Activated CD4-positive, alpha-beta memory T cell treated with anti-CD3 and anti-CD28 coated beads for 36 hours (primary cell): ENCODE measurements around the gene FOCAD. TPM values are rescaled to one million over a fixed set of nuclear protein-coding genes. Genes with fewer than 3 reads are reported as not detected.

Experiments used
- CTCF ChIA-PET: fragments of 350-600 bp; sonication (Branson Sonifier 250); formaldehyde crosslinking; loops from one replicate; lab custom pipeline; 2021; ENCODE audit warnings: antibody characterized with exemption, inconsistent platforms; lab: Charles Lee
- POLR2A ChIA-PET: fragments of 350-600 bp; sonication (Branson Sonifier 250); formaldehyde crosslinking; loops from one replicate; lab custom pipeline; 2021; ENCODE audit warnings: antibody characterized with exemption; lab: Charles Lee
- DNase-seq: peaks from one replicate; pipeline ENCODE4 v3.0.0-alpha.2; 2020
- H3K27ac Mint-ChIP-seq: one replicate; pipeline ENCODE4 v1.8.0; 2021; ENCODE audit warnings: mixed read lengths
- H3K27me3 Mint-ChIP-seq: one replicate; pipeline ENCODE4 v1.8.0; 2021; ENCODE audit warnings: mixed read lengths
- H3K36me3 Mint-ChIP-seq: one replicate; pipeline ENCODE4 v1.8.0; 2021; ENCODE audit warnings: mixed read lengths
- H3K4me1 Mint-ChIP-seq: one replicate; pipeline ENCODE4 v1.8.0; 2021; ENCODE audit warnings: low read depth, mixed read lengths
- H3K4me3 Mint-ChIP-seq: one replicate; pipeline ENCODE4 v1.8.0; 2021; ENCODE audit warnings: mild to moderate bottlenecking, mixed read lengths
- H3K9me3 Mint-ChIP-seq: one replicate; pipeline ENCODE4 v1.8.0; 2021; ENCODE audit warnings: mixed read lengths
- intact Hi-C: fragments of 100-400 bp; cut with micrococcal nuclease; formaldehyde crosslinking; loops from one replicate; pipeline ENCODE4 v1.15.1; 2023
- total RNA-seq, 2 experiments: library from RNA; stranded (reverse); gene quantifications; one replicate each; pipeline ENCODE4 v1.2.3, GENCODE V29; 2021

The FOCAD gene
- total RNA-seq, 2 experiments from 2014 or later, result 35.4 to 37.1 TPM

DNA sequence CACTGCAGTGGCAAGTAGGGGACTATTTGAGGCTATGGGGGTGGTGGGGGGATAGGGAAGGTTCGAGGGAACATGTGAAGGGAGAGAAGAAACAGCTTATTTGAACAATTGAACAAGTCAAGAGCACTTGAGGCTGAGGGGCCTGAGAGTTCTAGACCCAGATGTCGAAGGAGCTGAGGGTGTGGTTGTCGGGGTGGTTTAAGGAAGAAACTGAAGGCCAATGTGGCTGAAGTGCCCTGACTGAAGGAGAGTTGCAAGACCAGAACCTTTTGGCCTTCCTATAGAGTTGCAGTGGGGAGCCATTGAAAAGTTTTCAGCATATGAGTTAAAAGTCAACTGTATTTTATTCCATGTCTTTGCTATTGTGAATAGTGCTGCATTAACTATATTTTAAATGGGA, 19.1 kb downstream of the FOCAD start:
- Mint-ChIP-seq H3K27me3 (no peaks in the 10 kb centered on the region), H3K9me3 (no peaks in the 10 kb centered on the region), H3K4me1 (peaks cover 2% of the 10 kb centered on the region), H3K4me3 (no peak overlapping the region), H3K27ac (no peak overlapping the region), H3K36me3 (no peaks in the 10 kb centered on the region)
- ChIA-PET POLR2A (no interaction called here), CTCF (interaction anchor here (0.7 kb wide), 1 partner anchor 22 kb away, joined by 3 read pairs; no protein-coding TSS in a partner anchor)
- DNase-seq, result no peak
- intact Hi-C loops, result no loop called here

DNA sequence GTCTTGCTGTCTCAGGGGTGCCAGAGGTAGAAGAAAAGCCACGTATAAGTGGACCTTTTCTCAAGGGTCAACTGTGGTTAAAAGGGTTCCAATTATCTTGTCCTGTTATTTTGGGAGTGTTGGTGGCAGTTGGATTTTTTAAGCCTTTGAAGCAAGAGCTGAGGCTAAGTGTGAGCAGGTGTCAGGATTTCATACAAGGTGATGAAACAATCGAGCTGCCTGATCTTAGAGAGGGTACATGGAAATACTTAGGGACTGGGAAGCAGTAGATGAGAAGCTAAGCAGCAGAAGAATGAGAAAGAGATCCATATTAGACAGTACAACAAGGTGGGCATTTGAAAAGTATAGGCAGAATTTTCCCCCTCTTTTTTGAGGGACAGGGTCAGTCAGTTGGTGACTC, 23.6 kb downstream of the FOCAD start:
- Mint-ChIP-seq H3K9me3 (no peaks in the 10 kb centered on the region), H3K4me3 (no peak overlapping the region), H3K4me1 (no peaks in the 10 kb centered on the region), H3K36me3 (no peaks in the 10 kb centered on the region), H3K27ac (no peak overlapping the region), H3K27me3 (no peaks in the 10 kb centered on the region)
- ChIA-PET CTCF (interaction anchor here (0.7 to 1.0 kb wide), 2 partner anchors 9 to 234 kb away, joined by 3 read pairs; no protein-coding TSS in a partner anchor), POLR2A (no interaction called here)
- intact Hi-C loops, result no loop called here
- no peak for DNase-seq

DNA sequence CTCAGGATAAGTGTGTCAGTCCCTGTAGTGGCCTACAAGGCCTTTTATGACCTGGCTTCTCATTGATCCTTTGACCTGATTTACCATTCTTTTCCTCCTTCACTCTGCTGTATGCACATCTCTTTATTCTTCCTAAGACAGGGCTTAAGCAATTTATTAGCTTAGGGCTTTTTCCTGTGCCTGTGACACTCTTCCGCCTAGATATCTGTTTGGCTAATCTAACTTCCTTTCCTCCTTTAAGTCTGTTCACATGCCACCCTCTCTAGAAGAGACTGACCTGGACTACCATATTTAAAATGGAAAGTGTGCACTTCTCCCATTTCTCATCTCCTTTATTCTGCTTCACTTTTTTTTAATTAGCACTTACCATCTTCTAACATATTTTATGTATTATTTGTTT, 29.1 kb downstream of the FOCAD start:
- Mint-ChIP-seq H3K4me3 (no peak overlapping the region), H3K9me3 (no peaks in the 10 kb centered on the region), H3K36me3 (peaks cover 14% of the 10 kb centered on the region), H3K4me1 (peaks cover 2% of the 10 kb centered on the region), H3K27me3 (no peaks in the 10 kb centered on the region), H3K27ac (no peak overlapping the region)
- no peak for DNase-seq
- ChIA-PET POLR2A (no interaction called here), CTCF (interaction anchor here (1.3 kb wide), 1 partner anchor 89 kb away, joined by 3 read pairs; no protein-coding TSS in a partner anchor)
- intact Hi-C loops, result no loop called here

DNA sequence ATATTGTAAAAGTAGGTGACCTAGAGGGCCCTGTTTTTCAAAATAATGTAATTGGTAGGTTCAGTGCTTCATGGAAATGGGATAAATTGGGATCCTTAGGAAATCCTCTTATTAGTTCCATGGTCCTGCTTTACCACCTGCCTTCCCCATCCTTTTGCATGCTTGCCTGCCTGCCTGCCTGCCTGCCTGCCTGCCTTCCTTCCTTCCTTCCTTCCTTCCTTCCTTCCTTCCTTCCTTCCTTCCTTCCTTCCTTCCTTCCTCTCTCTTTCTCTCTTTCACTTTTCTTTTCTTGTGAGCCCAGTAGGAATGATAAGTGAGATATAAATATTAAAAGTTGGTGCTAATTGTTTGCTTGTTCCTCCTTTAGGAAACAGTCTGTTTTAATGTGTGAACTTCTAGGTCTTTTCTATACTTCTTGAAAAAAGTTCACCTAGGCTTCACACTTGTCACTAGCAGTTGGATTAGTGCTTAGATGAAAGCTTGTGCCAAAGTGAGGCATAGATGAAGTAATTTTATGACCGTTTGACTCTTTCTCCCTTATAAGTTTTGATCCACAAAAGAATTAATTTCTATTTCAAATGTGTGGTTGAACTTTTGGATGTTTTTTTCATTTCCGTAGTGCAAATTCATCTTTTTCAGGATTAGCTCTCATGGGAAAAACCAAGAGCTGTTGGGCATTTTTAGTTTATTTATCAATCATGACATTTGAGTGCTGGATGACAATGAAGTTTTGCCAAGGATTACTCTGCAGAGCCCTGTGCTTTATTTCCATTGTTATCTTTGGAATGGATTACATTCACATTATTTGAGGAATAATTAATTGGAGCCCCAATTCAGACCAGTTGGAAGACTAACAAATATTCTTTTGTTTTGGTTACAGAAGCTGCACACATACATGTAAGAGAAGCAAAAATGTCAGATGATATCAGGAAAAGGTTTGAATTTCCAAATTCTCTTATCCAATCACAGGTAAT, 30.7 kb downstream of the FOCAD start:
- peaks cover 2% of the 10 kb centered on the region for H3K4me1 Mint-ChIP-seq
- no peak overlapping the region for H3K27ac Mint-ChIP-seq

DNA sequence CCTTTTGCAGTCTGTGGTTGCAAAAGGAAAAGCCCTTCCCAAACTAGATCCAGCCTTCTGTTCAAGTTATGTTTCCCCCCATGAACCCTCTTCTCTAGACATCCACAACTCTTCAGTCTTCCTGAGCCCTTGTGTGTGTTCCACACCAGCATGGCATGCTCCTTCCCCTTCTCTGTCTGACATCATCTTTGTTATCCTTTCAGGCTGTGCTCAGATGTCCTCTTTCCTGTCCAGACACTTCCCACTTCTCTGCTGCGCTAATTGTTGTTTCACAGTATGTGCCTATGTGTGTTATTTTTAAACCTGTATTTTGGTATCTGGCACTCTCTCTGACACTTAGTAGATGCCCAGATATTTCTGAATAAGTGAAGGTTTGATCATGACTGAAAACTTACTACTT, 38.2 kb downstream of the FOCAD start:
- no peak for DNase-seq
- no peaks in the 10 kb centered on the region for H3K27me3 Mint-ChIP-seq
- H3K36me3 Mint-ChIP-seq, result peaks cover 22% of the 10 kb centered on the region

More for the DNA sequence above, 30.7 kb downstream of the FOCAD start:
- Mint-ChIP-seq H3K9me3 (no peaks in the 10 kb centered on the region), H3K4me3 (no peak overlapping the region), H3K27me3 (no peaks in the 10 kb centered on the region), H3K36me3 (peaks cover 14% of the 10 kb centered on the region)
- ChIA-PET CTCF (interaction anchor here (1.2 kb wide), 1 partner anchor 170 kb away, joined by 4 read pairs; no protein-coding TSS in a partner anchor), POLR2A (no interaction called here)
- intact Hi-C loops, result no loop called here
- DNase-seq, result no peak

DNA sequence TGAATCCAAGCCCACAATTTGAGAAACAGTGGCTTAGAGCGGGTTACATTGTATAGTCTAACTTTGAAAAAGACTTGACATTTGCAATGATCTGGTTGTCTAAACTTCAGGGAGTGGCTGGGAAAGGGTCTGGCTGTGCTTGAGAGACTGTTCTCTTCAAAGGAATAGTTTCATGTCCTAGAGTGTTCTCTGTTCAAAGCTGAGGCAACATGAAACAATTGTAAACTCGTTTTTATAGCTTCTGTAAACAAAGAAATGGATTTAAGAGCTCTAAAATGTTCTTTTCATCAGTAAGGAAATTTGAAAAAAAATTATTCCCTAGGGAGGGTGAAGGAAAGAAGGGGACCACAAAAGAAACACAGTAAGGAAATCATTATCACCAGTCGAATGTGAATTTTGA, 41.6 kb downstream of the FOCAD start:
- Mint-ChIP-seq H3K4me1 (peaks cover 10% of the 10 kb centered on the region), H3K36me3 (peaks cover 19% of the 10 kb centered on the region), H3K9me3 (no peaks in the 10 kb centered on the region), H3K4me3 (no peak overlapping the region), H3K27me3 (no peaks in the 10 kb centered on the region), H3K27ac (no peak overlapping the region)
- intact Hi-C loops, result no loop called here
- ChIA-PET CTCF (interaction anchor here (0.7 kb wide), 1 partner anchor 430 kb away, joined by 4 read pairs; no protein-coding TSS in a partner anchor), POLR2A (no interaction called here)
- no peak for DNase-seq

More for the DNA sequence above, 38.2 kb downstream of the FOCAD start:
- CTCF ChIA-PET, result no interaction called here
- no peak overlapping the region for H3K27ac Mint-ChIP-seq
- intact Hi-C loops, result no loop called here
- no peaks in the 10 kb centered on the region for H3K9me3 Mint-ChIP-seq
- POLR2A ChIA-PET, result no interaction called here
- H3K4me3 Mint-ChIP-seq, result no peak overlapping the region
- H3K4me1 Mint-ChIP-seq, result peaks cover 10% of the 10 kb centered on the region

DNA sequence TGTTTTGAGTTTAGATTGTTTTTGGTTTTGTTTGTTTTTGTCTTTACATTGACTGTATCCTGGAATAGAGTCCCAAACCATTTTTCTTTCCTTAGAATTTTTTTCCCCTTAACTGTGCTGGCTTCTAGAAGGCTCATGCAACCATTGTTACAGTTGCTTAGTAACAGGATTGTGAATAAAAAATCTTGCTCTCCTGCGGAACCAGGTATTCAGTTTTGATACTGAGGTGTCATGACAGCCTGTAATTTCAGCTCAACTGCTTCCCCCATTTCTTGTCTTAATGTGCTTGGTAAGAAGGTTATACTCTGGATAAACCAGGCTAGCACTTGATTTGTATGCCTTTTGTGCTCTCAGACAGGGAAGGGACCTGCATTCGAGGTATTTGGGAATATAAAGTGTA, 42.1 kb downstream of the FOCAD start:
- no peak for DNase-seq
- H3K9me3 Mint-ChIP-seq, result no peaks in the 10 kb centered on the region
- H3K27ac Mint-ChIP-seq, result no peak overlapping the region
- ChIA-PET CTCF (no interaction called here), POLR2A (no interaction called here)
- peaks cover 10% of the 10 kb centered on the region for H3K4me1 Mint-ChIP-seq
- no peak overlapping the region for H3K4me3 Mint-ChIP-seq
- intact Hi-C loops, result no loop called here
- peaks cover 15% of the 10 kb centered on the region for H3K36me3 Mint-ChIP-seq
- H3K27me3 Mint-ChIP-seq, result no peaks in the 10 kb centered on the region

DNA sequence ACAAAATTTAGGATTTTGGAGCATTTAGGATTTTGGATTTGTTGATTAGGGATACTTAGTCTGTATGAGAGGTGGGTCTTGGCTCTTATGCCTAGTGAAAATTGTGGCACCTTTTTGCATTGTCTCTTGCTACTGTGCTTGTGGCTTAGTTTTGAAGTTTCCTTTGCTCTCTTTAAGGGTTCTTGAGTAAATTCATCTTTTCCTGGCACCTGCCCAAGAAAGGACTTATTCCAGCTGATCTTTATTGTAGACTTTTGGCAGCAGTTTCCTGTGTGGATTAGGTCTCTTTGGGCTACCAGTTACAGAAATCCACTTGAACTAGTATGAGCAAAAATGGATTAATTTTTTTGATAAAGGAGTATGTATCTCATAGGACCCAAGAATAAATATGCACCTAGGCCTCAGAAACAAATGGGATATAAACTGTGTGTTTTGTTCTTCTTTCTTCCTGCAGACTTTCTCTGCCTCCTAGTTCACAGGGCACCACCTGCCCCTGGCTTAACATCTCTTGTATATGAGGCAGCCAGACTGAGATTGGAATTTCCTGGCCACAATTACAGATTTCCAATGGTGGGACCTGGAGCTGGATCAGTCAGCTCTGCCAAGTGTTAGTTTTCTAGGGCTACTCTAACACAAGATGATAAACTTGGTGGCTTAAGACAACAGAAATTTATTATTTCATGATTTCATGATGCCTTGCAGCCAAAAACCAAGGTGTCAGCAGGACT, 44.6 kb downstream of the FOCAD start:
- H3K27ac Mint-ChIP-seq, result no peak overlapping the region
- CTCF ChIA-PET, result no interaction called here
- peaks cover 10% of the 10 kb centered on the region for H3K4me1 Mint-ChIP-seq
- no peaks in the 10 kb centered on the region for H3K9me3 Mint-ChIP-seq
- H3K4me3 Mint-ChIP-seq, result no peak overlapping the region
- H3K36me3 Mint-ChIP-seq, result peaks cover 9% of the 10 kb centered on the region
- H3K27me3 Mint-ChIP-seq, result no peaks in the 10 kb centered on the region
- intact Hi-C loops, result no loop called here
- no peak for DNase-seq
- POLR2A ChIA-PET, result no interaction called here

DNA sequence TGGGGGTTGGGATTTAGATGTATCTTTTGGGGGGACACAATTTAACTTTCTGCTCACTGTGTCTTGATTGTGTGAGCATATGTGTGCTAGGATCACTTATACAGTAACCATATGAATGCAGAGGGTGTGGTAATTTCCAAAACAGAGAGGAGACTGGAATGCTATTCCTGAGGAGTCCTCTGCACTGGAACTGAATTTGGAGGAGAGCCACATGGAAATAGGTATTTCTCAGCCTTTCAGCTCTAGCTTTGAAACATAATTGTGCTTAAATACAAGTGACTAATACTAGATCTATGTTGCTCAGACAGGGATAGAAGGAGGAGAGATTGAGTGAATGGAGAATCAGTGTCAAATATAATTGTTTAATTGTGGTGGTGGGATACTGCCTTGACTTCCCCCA, 45.5 kb downstream of the FOCAD start:
- Mint-ChIP-seq H3K27ac (no peak overlapping the region), H3K4me3 (no peak overlapping the region), H3K27me3 (no peaks in the 10 kb centered on the region), H3K4me1 (peaks cover 10% of the 10 kb centered on the region), H3K36me3 (peaks cover 4% of the 10 kb centered on the region), H3K9me3 (no peaks in the 10 kb centered on the region)
- intact Hi-C loops, result no loop called here
- ChIA-PET POLR2A (interaction anchor here (0.7 kb wide), 1 partner anchor 15 kb away, joined by 3 read pairs; no protein-coding TSS in a partner anchor), CTCF (no interaction called here)
- no peak for DNase-seq

DNA sequence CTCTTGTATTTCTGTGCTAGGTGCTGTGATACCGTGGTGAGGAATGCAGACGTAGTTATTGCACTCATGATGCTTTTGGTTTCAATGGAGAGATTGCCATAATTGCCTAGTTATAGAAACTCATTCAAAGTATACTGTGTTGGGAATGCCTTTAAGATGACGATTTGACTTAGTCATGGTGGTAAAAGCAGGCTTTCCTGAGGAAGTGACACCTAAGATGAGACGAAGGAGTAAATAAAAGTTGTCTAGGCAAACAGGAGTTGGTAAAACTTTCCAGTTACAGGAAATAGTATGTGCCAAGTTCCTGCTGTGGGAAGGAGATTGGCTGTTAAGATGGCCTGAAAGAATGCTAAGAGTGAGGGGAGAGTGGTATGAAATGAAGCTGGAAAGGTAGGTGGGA, 48.1 kb downstream of the FOCAD start:
- ChIA-PET CTCF (no interaction called here), POLR2A (no interaction called here)
- Mint-ChIP-seq H3K27me3 (no peaks in the 10 kb centered on the region), H3K4me1 (no peaks in the 10 kb centered on the region), H3K9me3 (no peaks in the 10 kb centered on the region), H3K27ac (no peak overlapping the region), H3K4me3 (no peak overlapping the region), H3K36me3 (peaks cover 4% of the 10 kb centered on the region)
- no peak for DNase-seq
- intact Hi-C loops, result no loop called here

DNA sequence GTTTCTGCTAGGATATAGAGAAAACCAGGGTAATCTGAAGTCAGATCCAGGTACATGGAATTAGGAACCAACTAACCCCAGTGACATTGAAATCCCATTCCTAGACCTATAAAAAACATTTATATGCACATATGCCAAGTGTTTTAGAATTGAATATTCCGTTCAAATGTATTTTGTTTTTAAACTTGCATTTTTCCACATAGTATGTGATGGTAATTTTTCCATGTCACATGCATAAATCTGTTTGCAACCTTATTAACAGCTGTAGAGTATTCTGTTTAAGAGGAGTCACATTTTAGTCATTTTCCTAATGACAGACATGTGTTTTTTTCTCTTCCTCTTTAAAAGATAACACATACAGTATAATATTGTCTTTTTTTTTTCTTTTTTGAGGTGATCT, 50.2 kb downstream of the FOCAD start:
- ChIA-PET POLR2A (no interaction called here), CTCF (no interaction called here)
- Mint-ChIP-seq H3K27ac (no peak overlapping the region), H3K4me3 (no peak overlapping the region), H3K4me1 (no peaks in the 10 kb centered on the region), H3K27me3 (no peaks in the 10 kb centered on the region), H3K36me3 (peaks cover 6% of the 10 kb centered on the region), H3K9me3 (no peaks in the 10 kb centered on the region)
- intact Hi-C loops, result no loop called here
- no peak for DNase-seq

DNA sequence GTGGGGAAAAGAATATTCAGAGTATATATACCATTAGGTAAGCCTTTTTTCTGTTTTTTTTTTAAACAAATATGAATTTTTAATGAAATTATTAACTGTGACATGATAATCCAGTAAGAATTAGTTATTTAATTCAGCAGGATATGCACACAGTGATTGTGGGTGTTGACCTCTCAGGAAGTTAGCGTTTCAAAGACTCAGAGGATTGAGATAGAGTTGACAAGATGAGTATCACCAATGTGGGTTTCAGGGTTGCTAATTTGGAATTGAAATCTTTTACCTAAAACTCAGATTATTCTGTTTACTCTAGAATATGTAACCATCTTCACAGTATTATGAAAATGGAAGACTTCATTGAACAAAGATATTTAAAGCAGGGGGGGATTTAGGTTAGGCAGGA, 56.2 kb downstream of the FOCAD start:
- Mint-ChIP-seq H3K27me3 (no peaks in the 10 kb centered on the region), H3K4me1 (peaks cover 12% of the 10 kb centered on the region), H3K27ac (no peak overlapping the region), H3K9me3 (no peaks in the 10 kb centered on the region), H3K4me3 (no peak overlapping the region), H3K36me3 (peaks cover 12% of the 10 kb centered on the region)
- intact Hi-C loops, result no loop called here
- CTCF ChIA-PET, result no interaction called here
- no peak for DNase-seq
- POLR2A ChIA-PET, result no interaction called here
